ENCODE results near the gene NCAM1.

The NCAM1 gene

GRCh38 chr11:113023986-113024385 is 62.8 kb downstream of the NCAM1 start:
- TF ChIP-seq YY1 (IDR thresholded peaks at IDR 0.05; ENCODE audit: low read depth) (no peak), FOXM1 (IDR thresholded peaks at IDR 0.05; ENCODE audit: borderline replicate concordance, low read depth) (no peak), USF1 (IDR thresholded peaks at IDR 0.05) (no peak), MAX (IDR thresholded peaks at IDR 0.05) (no peak), REST (IDR thresholded peaks at IDR 0.05; ENCODE audit: low read depth) (no peak), RAD21 (IDR thresholded peaks at IDR 0.05; ENCODE audit: low read depth) (no peak), CEBPB (IDR thresholded peaks at IDR 0.05) (no peak), ZBTB7A (IDR thresholded peaks at IDR 0.05; ENCODE audit: low read depth) (no peak)

GRCh38 chr11:113026778-113027177 is 65.6 kb downstream of the NCAM1 start:
- no peak for TF ChIP-seq CREB1 (IDR thresholded peaks at IDR 0.05; ENCODE audit: low read depth)

GRCh38 chr11:113034576-113034975 is 73.4 kb downstream of the NCAM1 start:
- TF ChIP-seq NFIC (IDR thresholded peaks at IDR 0.05) (no peak), EGR1 (IDR thresholded peaks at IDR 0.05) (no peak)

GRCh38 chr11:113035708-113036107 is 74.5 kb downstream of the NCAM1 start:
- TF ChIP-seq TAF1 (IDR thresholded peaks at IDR 0.05; ENCODE audit: low read depth): no peak
- no peak for TF ChIP-seq TCF12 (IDR thresholded peaks at IDR 0.05; ENCODE audit: low read depth)
- TF ChIP-seq CREB1 (IDR thresholded peaks at IDR 0.05; ENCODE audit: low read depth): no peak
- TF ChIP-seq RAD21 (IDR thresholded peaks at IDR 0.05; ENCODE audit: low read depth): no peak
- no peak for TF ChIP-seq ZBTB7A (IDR thresholded peaks at IDR 0.05; ENCODE audit: low read depth)
- no peak for TF ChIP-seq MAX (IDR thresholded peaks at IDR 0.05)
- TF ChIP-seq YY1 (IDR thresholded peaks at IDR 0.05; ENCODE audit: low read depth): no peak
- no peak for TF ChIP-seq FOXM1 (IDR thresholded peaks at IDR 0.05; ENCODE audit: borderline replicate concordance, low read depth)
- no peak for TF ChIP-seq REST (IDR thresholded peaks at IDR 0.05; ENCODE audit: low read depth)
- TF ChIP-seq EP300 (IDR thresholded peaks at IDR 0.05; ENCODE audit: borderline replicate concordance): no peak
- TF ChIP-seq NFIC (IDR thresholded peaks at IDR 0.05): no peak
- TF ChIP-seq USF1 (IDR thresholded peaks at IDR 0.05): no peak
- no peak for TF ChIP-seq EGR1 (IDR thresholded peaks at IDR 0.05)
- no peak for TF ChIP-seq TEAD4 (IDR thresholded peaks at IDR 0.05)
- TF ChIP-seq CEBPB (IDR thresholded peaks at IDR 0.05): no peak

- TF ChIP-seq MAX (IDR thresholded peaks at IDR 0.05) (no peak), ZBTB7A (IDR thresholded peaks at IDR 0.05; ENCODE audit: low read depth) (no peak), TEAD4 (IDR thresholded peaks at IDR 0.05) (no peak), RAD21 (IDR thresholded peaks at IDR 0.05; ENCODE audit: low read depth) (no peak), TAF1 (IDR thresholded peaks at IDR 0.05; ENCODE audit: low read depth) (no peak), EP300 (IDR thresholded peaks at IDR 0.05; ENCODE audit: borderline replicate concordance) (no peak), NFIC (IDR thresholded peaks at IDR 0.05) (no peak)
These were observed 82.5 kb downstream of the NCAM1 start for GRCh38 chr11:113043698-113044097.

- TF ChIP-seq ZBTB7A (IDR thresholded peaks at IDR 0.05; ENCODE audit: low read depth) (no peak), CEBPB (IDR thresholded peaks at IDR 0.05) (no peak), RAD21 (IDR thresholded peaks at IDR 0.05; ENCODE audit: low read depth) (no peak), FOXM1 (IDR thresholded peaks at IDR 0.05; ENCODE audit: borderline replicate concordance, low read depth) (no peak), TEAD4 (IDR thresholded peaks at IDR 0.05) (no peak), CREB1 (IDR thresholded peaks at IDR 0.05; ENCODE audit: low read depth) (no peak), REST (IDR thresholded peaks at IDR 0.05; ENCODE audit: low read depth) (no peak), TCF12 (IDR thresholded peaks at IDR 0.05; ENCODE audit: low read depth) (no peak), USF1 (IDR thresholded peaks at IDR 0.05) (no peak), EP300 (IDR thresholded peaks at IDR 0.05; ENCODE audit: borderline replicate concordance) (no peak), TAF1 (IDR thresholded peaks at IDR 0.05; ENCODE audit: low read depth) (no peak), YY1 (IDR thresholded peaks at IDR 0.05; ENCODE audit: low read depth) (no peak), NFIC (IDR thresholded peaks at IDR 0.05) (no peak)
These were observed 83.9 kb downstream of the NCAM1 start for GRCh38 chr11:113045146-113045545.

Data from Ishikawa (cell line).